HG03108 (cell line): ENCODE data around the gene DOP1B.
"Not testable (repeated sequence)": the region's sequence is repeated elsewhere in the genome, so short reads cannot be mapped to it uniquely, and the experiment has no call there.

Experiments used
- ATAC-seq: cut with Tn5 transposase; IDR thresholded peaks from one replicate; pipeline ENCODE4 v1.9.1; 2021; ENCODE audit warnings: moderate library complexity; ENCODE audit not compliant: unreplicated experiment

DOP1B gene

DNA sequence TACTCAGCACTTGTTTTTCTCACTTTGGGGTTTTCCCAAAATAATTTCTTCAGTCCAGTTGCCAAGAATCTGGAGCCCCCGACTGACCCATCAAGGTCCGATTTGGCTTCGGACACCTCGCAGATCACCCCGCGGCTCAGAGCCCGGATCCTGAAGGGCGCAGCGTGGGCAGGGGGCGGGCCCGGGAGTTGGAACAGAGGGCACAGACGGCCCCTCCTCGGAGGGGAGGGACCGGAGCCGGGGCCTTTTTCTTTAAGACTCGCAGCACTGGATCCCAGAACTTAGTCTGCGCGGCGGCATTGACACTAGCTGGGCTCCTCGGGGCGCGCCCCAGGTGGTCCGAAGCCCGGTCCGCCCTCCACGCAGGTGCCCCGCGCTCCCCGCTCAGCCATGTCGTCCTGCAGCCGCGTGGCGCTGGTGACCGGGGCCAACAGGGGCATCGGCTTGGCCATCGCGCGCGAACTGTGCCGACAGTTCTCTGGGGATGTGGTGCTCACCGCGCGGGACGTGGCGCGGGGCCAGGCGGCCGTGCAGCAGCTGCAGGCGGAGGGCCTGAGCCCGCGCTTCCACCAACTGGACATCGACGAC is 21.7 kb upstream of the DOP1B start, which contains the start of gene CBR3:
CBR3 (plus strand) TSS at position 277 of the 588 bp plus-strand sequence; CDS start at position 391, 114 bp downstream.
- no peak for ATAC-seq

DNA sequence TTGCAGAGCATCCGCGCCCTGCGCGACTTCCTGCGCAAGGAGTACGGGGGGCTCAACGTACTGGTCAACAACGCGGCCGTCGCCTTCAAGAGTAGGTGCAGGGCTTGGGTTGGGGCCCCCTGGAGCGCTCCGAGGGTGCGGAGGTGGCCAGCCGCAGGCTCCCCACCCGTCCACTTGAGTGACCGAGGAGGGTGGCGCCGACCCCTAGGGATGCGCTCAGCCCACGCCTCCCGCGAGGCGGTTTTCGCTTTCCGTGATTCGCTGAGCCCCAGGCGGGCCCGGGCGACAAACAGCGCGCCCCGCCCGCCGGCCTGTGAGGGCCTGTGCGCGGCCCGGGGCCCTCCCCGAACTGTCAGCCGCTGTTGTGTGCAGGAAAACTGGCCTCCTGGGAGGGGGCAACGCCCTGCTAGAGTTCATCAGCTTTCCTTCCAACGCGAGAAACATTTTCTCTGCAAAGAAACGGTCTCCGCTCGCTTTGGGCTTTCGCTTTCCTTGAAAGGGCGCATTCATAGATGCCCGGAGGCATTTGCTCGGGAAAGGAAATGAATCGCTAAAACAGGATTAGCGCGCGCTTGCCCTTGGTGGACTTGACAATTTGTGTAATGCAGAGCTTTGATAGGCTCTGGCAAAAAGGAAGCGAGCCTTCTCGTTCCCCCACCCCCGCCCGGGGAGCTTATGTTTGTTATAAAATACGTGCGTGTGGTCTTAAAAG is 21.1 kb upstream of the DOP1B start:
- ATAC-seq: no peak

DNA sequence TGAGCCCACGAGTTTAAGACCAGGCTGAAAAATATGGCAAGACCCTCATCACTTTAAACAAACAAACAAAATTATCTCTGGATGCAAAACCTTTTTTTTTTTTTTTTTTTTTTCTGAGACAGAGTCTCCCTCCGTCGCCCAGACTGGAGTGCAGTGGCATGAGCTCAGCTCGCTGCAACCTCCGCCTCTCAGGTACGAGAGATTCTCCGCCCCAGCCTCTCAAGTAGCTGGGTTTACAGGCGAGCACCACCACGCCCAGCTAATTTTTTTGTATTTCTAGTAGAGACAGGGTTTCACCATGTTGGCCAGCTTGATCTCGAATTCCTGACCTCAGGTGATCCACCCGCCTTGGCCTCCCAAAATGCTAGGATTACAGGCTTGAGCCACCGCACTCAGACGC is 16.8 kb upstream of the DOP1B start:
- ATAC-seq: not testable (repeated sequence)

DNA sequence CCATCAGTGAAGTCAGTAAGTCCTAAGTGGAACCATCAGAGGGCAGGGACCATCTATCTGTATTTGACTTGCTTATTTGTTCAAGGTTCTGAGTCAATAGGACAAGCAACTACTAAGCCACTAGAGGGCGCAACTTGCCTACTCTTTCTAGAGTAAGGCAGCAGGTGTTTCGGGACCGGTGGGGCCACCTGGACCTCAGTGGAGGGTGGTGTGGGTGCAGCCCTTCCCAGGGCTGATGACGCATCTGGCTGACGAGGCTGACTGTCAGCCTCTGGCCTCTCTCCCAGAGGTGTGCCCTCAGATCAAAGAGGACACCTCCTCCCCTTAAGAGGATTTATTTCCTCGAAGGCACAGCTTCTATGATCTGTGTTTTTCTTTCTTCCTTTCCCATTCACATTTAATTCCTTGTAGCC is 15.1 kb upstream of the DOP1B start:
- ATAC-seq: peak; percentile 88

DNA sequence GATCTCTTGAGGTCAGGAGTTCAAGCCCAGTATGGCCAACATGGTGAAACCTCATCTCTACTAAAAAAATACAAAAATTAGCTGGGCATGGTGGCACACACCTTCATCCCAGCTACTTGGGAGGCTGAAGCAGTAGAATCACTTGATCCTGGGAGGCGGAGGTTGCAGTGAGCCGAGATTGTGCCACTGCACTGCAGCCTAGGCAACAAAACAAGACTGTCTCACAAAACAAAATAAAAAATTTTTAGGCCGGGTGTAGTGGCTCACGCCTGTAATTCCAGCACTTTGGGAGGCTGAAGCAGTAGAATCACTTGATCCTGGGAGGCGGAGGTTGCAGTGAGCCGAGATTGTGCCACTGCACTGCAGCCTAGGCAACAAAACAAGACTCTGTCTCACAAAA is 12.4 kb upstream of the DOP1B start:
- ATAC-seq: not testable (repeated sequence)

DNA sequence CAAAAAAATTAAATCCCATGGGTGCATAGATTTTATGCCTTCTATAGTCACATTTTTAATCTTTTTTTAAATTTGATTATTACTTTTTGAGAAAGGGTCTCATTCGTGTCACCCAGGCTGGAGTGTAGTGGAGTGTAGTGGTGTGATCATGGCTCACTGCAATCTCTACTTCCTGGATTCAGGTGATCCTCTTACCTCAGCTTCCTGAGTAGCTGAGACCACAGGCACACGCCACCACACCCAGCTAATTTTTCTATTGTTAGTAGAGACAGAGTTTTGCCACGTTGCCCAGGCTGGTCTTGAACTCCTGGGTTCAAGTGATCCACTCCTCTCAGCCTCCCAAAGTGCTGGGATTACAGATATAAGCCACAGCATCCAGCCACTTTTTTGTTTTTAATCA is 11.4 kb upstream of the DOP1B start:
- no peak for ATAC-seq

DNA sequence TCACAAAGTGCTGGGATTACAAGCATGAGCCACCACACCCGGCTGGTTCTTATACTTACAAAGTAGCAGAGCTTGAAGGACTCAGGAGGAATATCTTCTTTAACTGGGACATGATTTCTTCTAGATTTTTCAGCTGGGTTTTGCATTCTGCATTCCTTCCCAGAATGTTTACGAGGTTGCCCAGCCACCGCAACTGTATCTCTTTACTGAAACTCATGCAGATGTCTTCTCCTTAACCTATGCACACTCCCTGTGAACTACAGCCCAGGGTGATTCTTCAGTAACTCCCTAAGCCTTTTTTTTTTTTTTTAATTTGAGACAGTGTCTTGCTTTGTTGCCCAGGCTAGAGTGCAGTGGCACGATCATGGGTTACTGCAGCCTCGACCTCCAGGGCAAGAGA is 8.7 kb upstream of the DOP1B start:
- no peak for ATAC-seq

DNA sequence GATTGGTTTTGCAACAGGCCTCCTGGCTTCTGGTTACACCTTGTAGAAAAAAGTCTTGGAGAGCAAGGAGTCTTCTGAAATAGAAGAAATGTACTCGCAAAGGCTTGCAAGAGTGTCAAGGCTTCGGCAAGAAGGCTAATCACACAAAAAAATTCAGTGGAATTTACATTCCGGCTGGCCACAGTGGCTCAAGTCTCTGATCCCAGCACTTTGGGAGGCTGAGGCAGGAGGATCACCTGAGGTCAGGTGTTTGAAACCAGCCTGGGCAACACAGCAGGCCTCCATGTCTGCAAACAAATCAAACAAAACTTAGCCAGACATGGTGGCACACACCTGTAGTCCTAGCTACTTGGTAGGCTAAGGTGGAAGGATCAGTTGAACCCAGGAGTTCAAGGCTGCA is 7.7 kb upstream of the DOP1B start:
- ATAC-seq: no peak

DNA sequence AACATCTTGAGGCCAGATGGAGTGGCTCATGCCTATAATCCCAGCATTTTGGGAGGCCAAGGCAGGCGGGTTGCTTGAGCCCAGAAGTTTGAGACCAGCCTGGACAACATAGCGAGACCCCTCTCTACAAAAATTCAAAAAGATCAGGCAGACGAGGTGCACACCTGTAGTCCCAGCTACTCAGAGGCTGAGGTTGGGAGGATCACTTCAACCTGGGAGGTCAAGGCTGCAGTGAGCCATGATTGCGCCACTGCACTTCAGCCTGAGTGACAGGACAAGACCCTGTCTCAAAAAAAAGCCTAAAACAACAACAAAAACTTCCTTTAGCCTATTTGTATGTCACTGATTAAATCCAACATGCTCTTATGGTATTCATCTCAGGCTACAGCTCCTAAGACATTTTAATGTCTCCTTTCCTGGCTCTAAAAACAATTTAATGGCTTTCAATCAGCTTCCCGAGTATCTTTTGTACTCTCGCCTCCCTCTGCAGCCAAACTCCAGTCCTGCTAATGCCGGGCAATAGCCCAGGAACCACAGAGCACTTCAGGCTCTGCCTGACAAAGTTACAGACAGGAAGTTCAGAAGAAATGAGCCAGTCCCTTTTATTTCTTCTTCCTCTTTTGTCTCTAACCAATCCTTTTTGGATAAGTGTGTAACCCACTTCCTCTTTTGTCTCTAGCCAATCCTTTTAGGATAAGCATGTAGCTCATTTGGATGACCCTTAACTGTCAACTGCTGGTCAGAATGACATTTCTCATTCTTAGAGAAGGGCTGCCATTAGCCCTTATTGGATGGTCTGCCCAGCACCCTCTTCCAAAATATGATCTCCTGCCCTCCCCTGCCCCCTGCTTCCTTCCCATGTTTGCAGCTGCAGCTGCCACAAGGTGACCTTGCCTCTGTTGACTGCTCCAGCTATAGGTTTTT is 6.6 kb upstream of the DOP1B start:
- ATAC-seq: no peak

DNA sequence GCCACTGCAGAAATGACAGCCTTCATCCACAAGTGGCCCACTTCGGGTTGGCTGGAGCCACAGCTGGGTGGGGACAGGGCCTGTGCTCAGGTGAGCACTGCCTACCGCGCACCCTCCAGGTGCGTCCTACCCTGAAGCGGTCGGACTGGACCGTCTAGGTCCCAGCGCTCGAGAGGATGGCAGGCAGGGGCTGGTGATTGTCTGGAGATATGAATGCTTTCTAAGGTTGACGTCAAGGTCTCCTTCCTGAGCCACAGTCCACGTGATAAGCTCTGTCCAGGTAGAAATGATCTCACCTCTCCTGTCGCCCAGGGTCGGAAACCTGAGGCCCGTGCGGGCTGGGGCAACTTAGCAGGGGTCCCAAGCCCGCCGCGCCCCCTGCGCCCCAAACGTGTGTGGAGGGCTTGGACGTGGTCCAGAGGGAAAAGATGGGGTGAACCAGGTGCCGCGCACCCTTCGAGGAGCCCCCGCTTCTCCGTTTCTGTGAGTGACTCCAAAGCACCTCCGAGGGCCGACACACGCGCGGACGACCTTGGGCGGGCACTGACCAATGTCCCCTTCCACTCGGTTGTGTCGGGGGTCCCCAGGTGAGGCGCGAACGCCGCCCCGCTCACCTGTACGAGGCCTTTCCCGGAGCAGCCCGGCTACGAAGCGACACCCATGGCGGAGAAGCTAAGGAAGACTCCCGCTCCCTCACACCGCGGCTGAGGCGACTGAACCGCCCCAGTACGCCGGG is 853 bp upstream of the DOP1B start:
- no peak for ATAC-seq

DNA sequence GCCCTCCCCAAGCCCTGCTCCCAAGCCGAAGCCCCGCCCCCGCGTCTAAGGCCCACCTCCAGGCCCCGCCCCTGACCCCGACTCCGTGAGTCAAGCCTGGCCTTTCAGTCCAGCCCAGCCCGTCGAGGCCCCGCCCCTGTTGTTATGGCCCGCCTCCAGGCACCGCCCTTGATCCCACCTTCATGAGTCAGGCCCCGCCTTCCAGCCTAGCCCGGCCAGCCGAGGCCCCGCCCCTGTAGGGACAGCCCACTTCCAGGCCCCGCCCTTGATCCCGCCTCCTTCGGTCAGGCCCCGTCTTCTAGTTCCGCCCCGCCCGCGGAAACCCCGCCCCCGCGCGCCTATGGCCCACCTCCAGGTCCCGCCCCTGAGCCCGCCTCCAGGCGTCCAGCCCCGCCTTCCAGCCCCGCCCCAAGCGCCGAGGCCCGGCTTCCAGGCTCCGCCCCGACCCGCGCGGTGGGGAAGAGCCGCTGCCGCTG is 247 bp upstream of the DOP1B start:
- peak; percentile 90 for ATAC-seq

DNA sequence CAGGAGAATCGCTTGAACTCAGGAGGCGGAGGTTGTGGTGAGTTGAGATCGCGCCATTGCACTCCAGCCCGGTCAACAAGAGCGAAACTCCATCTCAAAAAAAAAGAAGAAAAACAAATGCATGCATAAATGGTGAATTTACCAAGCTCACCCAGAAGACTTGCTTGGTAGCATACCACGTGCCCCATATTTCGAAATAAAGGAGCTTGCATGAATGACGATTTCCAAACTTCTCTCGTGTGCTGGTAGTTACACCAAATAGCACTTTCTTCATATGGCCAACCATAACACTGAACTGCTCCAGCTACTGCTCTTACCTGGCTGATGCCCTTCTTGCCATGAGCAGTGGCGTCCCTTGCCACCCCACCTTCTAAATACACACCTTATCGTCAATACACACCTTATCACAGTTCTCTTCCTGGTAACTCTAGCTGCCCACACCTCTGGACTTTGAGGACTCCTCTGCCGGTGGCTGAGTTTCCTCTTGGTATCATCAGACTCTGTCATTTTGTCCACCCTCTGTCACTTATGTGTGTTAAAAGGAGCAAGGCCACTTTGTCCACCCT is 2.8 kb downstream of the DOP1B start:
- no peak for ATAC-seq

DNA sequence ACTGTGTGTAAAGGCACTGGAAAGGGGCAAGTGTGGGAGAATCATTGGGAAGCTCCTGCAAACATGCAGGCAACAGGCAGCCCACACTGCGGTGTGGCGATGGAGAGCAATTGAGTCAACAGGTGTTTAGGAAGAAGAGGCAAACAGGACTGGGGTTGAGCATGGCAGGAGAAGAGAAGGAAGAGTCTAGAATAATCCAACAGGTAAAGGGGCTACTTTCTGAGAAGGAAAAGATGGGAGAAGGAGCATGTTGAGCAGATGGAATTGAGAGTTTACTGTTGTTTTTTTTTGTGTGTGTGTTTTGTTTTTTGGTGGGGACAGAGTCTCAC is 4.2 kb downstream of the DOP1B start:
- no peak for ATAC-seq

DNA sequence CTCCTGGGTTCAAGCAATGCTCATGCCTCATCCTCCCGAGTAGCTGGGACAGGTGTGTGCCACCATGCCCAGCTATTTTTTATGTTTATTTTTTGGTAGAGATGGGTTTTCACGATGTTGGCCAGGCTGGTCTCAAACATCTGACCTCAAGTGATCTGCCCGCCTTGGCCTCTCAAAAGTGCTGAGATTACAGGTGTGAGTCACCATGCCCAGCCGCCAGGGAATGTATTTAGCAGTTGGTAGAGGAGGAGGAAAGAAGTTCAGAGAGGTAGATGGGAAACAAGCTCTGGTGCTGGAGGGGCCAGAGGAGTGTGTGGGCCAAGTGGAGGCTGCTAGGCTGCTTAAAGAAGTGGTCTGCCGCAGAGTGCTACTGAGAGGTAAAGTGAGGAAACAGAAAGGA is 6.0 kb downstream of the DOP1B start:
- ATAC-seq: no peak

DNA sequence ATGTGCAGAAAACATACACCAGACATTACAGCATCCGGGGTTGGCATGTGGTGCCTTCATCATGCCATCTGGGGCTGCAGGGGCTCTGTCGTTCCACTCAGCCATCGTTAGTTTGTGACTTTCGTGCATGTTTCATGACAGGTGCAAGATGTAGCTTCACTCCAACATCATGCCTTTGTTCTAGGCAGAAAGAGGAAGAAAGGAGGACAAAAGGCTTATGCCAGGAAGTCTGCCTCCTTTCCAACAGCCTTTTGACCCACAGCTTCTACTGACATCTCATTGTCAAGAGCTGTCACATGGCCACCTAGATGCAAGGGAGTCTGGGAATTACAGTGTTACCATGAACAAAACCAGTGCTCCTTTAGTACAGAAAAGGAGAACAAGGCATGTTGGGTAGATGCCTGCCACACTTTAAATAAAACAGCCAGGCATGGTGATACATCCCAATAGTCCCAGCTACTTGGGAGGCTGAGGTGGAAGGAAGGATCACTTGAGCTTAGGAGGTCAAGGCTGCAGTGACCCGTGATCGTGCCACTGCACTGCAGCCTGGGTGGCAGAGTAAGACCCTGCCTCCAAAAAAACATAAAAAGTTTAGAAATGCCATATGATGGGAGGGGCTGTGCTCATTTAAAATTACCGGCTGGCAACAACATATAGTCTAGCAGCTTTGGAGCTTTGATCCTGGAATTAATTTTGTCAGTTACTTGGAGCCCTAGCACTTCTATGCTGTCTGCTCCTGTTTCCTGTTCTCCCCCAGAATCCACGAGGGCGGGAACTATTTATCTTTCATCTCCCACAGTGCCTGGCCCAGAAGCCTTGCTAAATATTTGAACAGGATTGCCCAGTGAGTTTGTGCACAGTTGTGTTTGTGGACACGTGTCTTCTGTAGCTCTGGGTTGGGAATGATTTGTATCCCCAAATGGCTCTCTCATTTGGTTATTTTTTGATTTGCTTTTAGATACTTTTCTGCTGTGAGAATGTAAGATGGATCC is 7.4 kb downstream of the DOP1B start:
- ATAC-seq: no peak

DNA sequence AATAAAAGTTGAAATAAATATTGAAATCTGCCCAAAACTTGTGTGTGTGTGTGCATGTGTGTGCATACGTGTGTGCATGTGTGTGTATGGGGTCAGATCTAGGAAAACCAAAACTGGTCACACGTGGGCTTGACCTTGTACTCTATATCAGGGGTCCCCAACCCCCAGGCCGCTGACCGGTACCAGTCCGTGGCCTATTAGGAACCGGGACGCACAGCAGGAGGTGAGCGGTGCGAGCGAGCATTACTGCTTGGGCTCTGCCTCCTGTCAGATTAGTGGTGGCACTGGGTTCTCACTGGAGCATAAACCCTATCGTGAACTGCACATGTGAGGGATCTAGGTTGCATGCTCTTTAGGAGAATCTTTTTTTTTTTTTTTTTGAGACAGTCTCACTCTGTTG is 8.7 kb downstream of the DOP1B start:
- no peak for ATAC-seq

DNA sequence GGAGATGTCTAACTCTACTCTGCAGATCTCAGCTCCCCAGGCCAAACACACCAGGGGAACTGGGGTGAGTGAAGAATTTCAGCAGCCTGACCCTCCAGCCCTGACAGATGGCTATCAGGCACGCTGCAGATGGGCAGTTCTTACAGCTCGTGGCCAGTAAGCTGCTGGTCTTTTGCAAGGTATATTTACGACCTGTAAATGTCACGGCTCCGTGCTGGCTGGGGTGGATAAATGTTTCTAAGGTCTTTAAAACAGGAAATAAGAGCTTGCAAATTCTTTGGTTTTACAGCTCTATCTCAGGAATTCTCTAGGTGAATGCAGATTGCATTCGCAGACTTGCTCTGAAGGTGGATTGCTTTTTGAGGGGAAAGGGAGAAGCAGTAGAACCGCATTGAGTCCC is 10.1 kb downstream of the DOP1B start:
- no peak for ATAC-seq

DNA sequence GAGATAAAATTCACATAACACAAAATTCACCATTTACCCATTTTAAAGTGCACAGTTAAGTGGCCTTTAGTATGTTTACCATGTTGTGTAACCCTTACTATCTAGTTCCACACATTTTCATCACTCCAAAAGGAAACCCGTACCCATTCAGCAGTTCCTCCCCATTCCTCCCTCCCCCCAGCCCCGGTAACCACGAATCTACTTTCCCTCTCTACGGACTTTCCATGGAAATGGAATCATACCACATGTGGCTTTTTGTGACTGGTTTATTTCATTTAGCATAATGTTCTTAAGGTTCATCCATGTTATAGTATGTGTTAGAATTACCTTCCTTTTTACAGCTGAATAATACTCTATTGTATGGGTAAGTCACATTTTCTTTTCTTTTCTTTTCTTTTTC is 10.9 kb downstream of the DOP1B start:
- ATAC-seq: no peak

DNA sequence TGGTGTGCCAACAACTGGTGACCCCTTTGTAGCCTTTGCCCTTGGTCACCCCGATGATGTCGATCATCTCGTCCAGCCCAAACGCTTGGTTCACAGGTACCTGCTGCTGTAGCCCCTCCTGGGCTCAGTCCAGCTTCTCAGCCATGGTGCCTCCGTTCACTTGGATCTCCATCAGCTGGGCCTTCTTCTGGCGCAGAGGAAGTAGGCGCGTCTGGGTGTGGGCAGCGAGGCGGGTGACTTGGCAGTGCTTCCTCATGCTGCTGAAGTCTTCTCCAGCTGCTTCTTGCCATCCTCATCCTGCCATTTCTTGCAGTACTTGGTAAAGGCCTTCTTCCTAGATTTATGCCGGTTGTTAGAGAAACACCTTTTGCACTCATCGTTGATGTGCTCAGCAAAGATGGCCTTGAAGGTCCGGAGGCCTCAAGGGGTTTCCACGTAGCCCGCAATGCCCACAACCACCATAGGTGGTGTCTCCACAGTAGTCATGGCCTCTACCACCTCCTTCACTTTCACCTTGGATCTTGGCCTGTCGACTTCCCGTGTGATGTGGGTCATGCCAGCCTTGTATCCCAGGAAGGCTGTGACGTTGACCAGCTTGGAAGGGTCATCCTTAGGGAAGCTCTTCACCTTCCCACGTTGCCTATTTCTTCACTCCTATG is 13.0 kb downstream of the DOP1B start:
- no peak for ATAC-seq
